Uterus (tissue), 4 donors: ENCODE data around the gene MOG. TPM values are rescaled to one million over a fixed set of nuclear protein-coding genes. Genes with fewer than 3 reads are reported as not detected.

Experiments
- DNase-seq, 2 donors: peaks; one replicate each; pipeline ENCODE4 v3.0.0-alpha.2; 2019 to 2020
- H3K27ac ChIP-seq, 2 donors: fragments of 200-600 bp; sonication (generic); 1 replicate in 1 of 2; 2 replicates in 1 of 2; pipeline ENCODE4 v1.5.1; 2016 to 2018
- H3K27me3 ChIP-seq, 2 donors: fragments of 200-600 bp; sonication (generic); one replicate each; pipeline ENCODE4 v1.5.1; 2018 to 2019; ENCODE audit warnings: control low read depth in 1 of 2
- H3K36me3 ChIP-seq, 2 donors: fragments of 200-600 bp; sonication (generic); one replicate each; pipeline ENCODE4 v1.5.1; 2019; ENCODE audit warnings: control low read depth in 1 of 2
- H3K4me1 ChIP-seq, 2 donors: fragments of 200-600 bp; sonication (generic); one replicate each; pipeline ENCODE4 v1.5.1; 2018 to 2019; ENCODE audit warnings: control low read depth in 1 of 2
- H3K4me3 ChIP-seq, 2 donors: fragments of 200-600 bp; sonication (generic); 1 replicate in 1 of 2; 2 replicates in 1 of 2; pipeline ENCODE4 v1.5.1; 2018 to 2019; ENCODE audit warnings: mild to moderate bottlenecking in 1 of 2
- H3K9me3 ChIP-seq, 2 donors: fragments of 200-600 bp; sonication (generic); one replicate each; pipeline ENCODE4 v1.5.1; 2019; ENCODE audit warnings: control low read depth in 1 of 2
- POLR2A ChIP-seq, 2 donors: fragments of 450-650 bp; IDR thresholded peaks; one replicate each; pipeline ENCODE4 v1.6.1; 2016; ENCODE audit warnings: antibody characterized with exemption in 2 of 2, mild to moderate bottlenecking in 1 of 2, moderate library complexity in 1 of 2
- intact Hi-C: fragments of 100-400 bp; cut with DNase I; formaldehyde crosslinking; loops from one replicate; pipeline ENCODE4 v1.15.1; 2023; ENCODE audit warnings: low total_unique reads
- total RNA-seq, 4 donors: library from RNA; depleted of rRNA in 3 of 4; stranded (reverse); fragments of >200 nt in 3 of 4; gene quantifications; one replicate each; pipeline versions ENCODE4 v1.1.0 to v1.2.4, GENCODE V29; 2014 to 2023
- TF ChIP-seq, protein P1 (sequence below), 4 experiments: fragments of 200-600 bp in 2 of 4; fragments of 450-650 bp in 2 of 4; sonication (generic) in 2 of 4; IDR thresholded peaks; one replicate each; pipeline ENCODE4 v1.5.1; 2016 to 2019; ENCODE audit warnings: antibody characterized with exemption in 4 of 4, mild to moderate bottlenecking in 2 of 4, moderate library complexity in 1 of 4
- donor health status: DM: yes; HTN: yes; CAD: no.

MOG gene
- total RNA-seq, 4 donors from 2014 or later: not detected

DNA sequence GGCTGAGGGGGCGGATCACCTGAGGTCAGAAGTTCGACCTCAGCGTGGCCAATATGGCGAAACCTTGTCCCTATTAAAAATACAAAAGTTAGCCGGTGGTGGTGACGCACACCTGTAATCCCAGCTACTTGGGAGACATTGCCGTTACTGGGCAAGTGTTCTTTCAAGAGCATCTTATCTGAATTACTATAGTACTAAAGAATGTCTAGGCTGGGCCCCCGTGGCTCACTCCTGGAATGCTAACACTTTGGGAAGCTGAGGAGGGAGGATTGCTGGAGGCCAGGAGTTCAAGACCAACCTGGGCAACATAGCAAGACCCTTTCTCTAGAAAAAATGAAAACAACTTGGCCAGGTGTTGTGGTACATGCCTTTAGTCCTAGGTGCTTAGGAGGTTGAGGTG, 24.9 kb downstream of the MOG start:
- no peak for DNase-seq
- Histone ChIP-seq H3K9me3 (no peaks in the 10 kb centered on the region), H3K4me3 (no peak overlapping the region), H3K27ac (no peak overlapping the region), H3K27me3 (no peaks in the 10 kb centered on the region), H3K4me1 (no peaks in the 10 kb centered on the region), H3K36me3 (no peaks in the 10 kb centered on the region)
- TF ChIP-seq POLR2A (IDR thresholded peaks at IDR 0.05): no peak
- TF ChIP-seq, protein P1, sequence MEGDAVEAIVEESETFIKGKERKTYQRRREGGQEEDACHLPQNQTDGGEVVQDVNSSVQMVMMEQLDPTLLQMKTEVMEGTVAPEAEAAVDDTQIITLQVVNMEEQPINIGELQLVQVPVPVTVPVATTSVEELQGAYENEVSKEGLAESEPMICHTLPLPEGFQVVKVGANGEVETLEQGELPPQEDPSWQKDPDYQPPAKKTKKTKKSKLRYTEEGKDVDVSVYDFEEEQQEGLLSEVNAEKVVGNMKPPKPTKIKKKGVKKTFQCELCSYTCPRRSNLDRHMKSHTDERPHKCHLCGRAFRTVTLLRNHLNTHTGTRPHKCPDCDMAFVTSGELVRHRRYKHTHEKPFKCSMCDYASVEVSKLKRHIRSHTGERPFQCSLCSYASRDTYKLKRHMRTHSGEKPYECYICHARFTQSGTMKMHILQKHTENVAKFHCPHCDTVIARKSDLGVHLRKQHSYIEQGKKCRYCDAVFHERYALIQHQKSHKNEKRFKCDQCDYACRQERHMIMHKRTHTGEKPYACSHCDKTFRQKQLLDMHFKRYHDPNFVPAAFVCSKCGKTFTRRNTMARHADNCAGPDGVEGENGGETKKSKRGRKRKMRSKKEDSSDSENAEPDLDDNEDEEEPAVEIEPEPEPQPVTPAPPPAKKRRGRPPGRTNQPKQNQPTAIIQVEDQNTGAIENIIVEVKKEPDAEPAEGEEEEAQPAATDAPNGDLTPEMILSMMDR (IDR thresholded peaks at IDR 0.05): no peak
- intact Hi-C loops: no loop called here

- Histone ChIP-seq H3K36me3 (no peaks in the 10 kb centered on the region), H3K27ac (no peak overlapping the region), H3K9me3 (no peaks in the 10 kb centered on the region), H3K27me3 (no peaks in the 10 kb centered on the region), H3K4me1 (no peaks in the 10 kb centered on the region), H3K4me3 (no peak overlapping the region)
- DNase-seq: no peak
- TF ChIP-seq, protein P1 (IDR thresholded peaks at IDR 0.05): no peak
- TF ChIP-seq POLR2A (IDR thresholded peaks at IDR 0.05): no peak
- intact Hi-C loops: no loop called here
These were observed 28.9 kb downstream of the MOG start for GRCh38 chr6:29685718-29686326.

DNA sequence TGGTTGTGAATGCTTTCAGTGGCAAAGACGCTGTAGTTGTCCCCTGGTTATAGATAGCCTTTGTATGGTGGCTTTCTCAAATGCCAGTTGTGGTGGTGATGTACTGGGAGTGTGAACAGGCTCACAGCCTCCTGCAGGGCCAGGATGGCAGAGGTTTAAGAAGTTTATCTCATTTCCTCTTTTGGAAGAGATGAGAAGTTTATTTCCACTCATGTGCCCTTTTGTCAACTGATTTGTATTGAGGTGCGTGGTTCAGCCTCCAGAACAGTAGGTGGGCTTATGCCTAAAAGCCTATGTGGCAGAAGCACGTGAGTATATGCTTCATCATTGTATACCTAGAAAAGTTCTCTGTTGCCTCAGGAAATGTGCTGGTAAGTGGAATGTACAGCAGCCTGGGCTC, 37.7 kb downstream of the MOG start:
- Histone ChIP-seq H3K36me3 (no peaks in the 10 kb centered on the region), H3K9me3 (no peaks in the 10 kb centered on the region), H3K4me3 (no peak overlapping the region), H3K27ac (no peak overlapping the region), H3K4me1 (no peaks in the 10 kb centered on the region), H3K27me3 (no peaks in the 10 kb centered on the region)
- no peak for DNase-seq
- intact Hi-C loops: no loop called here
- TF ChIP-seq, protein P1 (IDR thresholded peaks at IDR 0.05): no peak
- no peak for TF ChIP-seq POLR2A (IDR thresholded peaks at IDR 0.05)

GRCh38 chr6:29696147-29697125, 39.5 kb downstream of the MOG start:
- intact Hi-C loops: no loop called here
- no peak for DNase-seq
- no peaks in the 10 kb centered on the region for H3K36me3 ChIP-seq
- TF ChIP-seq, protein P1 (IDR thresholded peaks at IDR 0.05): no peak
- no peak for TF ChIP-seq POLR2A (IDR thresholded peaks at IDR 0.05)
- H3K4me3 ChIP-seq: no peak overlapping the region
- no peak overlapping the region for H3K27ac ChIP-seq
- H3K4me1 ChIP-seq: no peaks in the 10 kb centered on the region
- no peaks in the 10 kb centered on the region for H3K9me3 ChIP-seq
- no peaks in the 10 kb centered on the region for H3K27me3 ChIP-seq

DNA sequence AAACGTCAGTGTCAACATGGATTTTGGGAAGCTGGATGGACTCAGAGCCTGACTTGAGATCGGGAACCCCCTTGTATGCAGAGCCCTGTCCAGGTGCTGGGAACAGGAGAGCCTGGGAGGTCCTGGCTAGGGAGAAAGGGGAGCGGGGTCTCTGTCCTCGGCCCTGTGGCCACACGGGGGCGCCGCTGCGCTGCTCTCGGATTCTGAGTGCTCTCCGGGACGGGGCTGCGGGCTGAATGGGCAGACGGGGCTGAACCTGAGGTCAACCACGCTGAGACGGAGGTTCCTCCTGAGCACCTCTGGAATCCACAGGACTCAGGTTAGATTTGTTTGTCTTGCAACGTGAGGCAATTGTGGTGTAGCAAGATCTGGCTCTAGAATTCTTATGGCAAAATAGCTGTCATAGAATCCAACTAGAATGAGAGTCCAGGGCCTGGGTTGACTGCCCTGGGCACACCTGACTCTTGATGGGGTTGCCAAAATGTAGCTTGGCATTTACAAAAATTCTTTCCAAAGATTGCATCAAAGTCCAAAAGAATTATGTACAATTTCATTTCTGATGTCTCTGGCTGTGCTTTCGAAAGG, 45.7 kb downstream of the MOG start:
- no peaks in the 10 kb centered on the region for H3K4me1 ChIP-seq
- no peaks in the 10 kb centered on the region for H3K27me3 ChIP-seq
- TF ChIP-seq POLR2A (IDR thresholded peaks at IDR 0.05): no peak
- TF ChIP-seq, protein P1 (IDR thresholded peaks at IDR 0.05): peak in 2 of 4 experiments; percentile 17 to 27
- no peaks in the 10 kb centered on the region for H3K36me3 ChIP-seq
- no peaks in the 10 kb centered on the region for H3K9me3 ChIP-seq
- DNase-seq: no peak
- intact Hi-C loops: loop anchor here (10.0 kb wide), 1 partner anchor 132 kb away; no protein-coding TSS in a partner anchor
- H3K4me3 ChIP-seq: no peak overlapping the region
- H3K27ac ChIP-seq: no peak overlapping the region
